Gastrocnemius medialis (tissue), 4 donors: ENCODE results near the gene TCERG1L.

Experiments
- POLR2A ChIP-seq, 2 donors: fragments of 450-650 bp; IDR thresholded peaks; one replicate each; pipeline ENCODE4 v1.6.1; 2017; ENCODE audit warnings: antibody characterized with exemption in 2 of 2, mild to moderate bottlenecking in 2 of 2, moderate library complexity in 2 of 2
- TF ChIP-seq, protein P1 (sequence below), 5 experiments: fragments of 450-650 bp in 3 of 5; fragments of 200-600 bp in 2 of 5; sonication (generic) in 2 of 5; IDR thresholded peaks in 4 of 5; conservative IDR thresholded peaks in 1 of 5; 1 replicate in 4 of 5; 2 replicates in 1 of 5; pipeline ENCODE4 v1.5.1; 2016 to 2019; ENCODE audit warnings: antibody characterized with exemption in 5 of 5, mild to moderate bottlenecking in 3 of 5, moderate library complexity in 3 of 5

DNA sequence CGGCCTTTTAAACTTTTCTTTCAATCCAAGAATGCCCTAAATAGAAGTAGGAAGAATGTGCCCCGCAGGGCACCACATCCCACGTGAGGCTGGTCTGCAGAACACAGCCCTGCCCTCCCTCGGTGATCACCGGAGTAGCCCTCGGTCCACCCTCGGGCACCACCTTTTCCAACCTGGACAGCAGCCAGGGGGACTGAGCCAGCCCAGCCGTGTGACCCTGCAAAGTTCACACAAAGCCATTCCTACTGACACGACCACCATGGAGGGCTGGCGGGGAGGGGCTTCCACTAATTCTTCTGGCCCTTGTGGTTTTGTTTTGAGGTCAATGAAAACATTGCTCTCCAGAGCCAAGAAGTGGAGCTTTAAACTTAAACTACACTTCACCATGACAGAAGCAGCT, 132.2 kb downstream of the TCERG1L start:
- TF ChIP-seq, protein P1, sequence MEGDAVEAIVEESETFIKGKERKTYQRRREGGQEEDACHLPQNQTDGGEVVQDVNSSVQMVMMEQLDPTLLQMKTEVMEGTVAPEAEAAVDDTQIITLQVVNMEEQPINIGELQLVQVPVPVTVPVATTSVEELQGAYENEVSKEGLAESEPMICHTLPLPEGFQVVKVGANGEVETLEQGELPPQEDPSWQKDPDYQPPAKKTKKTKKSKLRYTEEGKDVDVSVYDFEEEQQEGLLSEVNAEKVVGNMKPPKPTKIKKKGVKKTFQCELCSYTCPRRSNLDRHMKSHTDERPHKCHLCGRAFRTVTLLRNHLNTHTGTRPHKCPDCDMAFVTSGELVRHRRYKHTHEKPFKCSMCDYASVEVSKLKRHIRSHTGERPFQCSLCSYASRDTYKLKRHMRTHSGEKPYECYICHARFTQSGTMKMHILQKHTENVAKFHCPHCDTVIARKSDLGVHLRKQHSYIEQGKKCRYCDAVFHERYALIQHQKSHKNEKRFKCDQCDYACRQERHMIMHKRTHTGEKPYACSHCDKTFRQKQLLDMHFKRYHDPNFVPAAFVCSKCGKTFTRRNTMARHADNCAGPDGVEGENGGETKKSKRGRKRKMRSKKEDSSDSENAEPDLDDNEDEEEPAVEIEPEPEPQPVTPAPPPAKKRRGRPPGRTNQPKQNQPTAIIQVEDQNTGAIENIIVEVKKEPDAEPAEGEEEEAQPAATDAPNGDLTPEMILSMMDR (IDR thresholded peaks at IDR 0.05 in 4 of 5, conservative IDR thresholded peaks at IDR 0.05 in 1 of 5): no peak
- TF ChIP-seq POLR2A (IDR thresholded peaks at IDR 0.05): no peak
